Muscle layer of duodenum (tissue), 2 donors: Measurements from ENCODE around the gene CDH13.

Experiments used
- H3K27ac ChIP-seq: one replicate; pipeline ENCODE4 v1.7.0; 2013; ENCODE audit warnings: mild to moderate bottlenecking, low read length
- H3K27me3 ChIP-seq: one replicate; pipeline ENCODE4 v1.7.0; 2013; ENCODE audit warnings: low read depth, mild to moderate bottlenecking, control low read depth, low read length
- H3K36me3 ChIP-seq, 2 donors: one replicate each; pipeline ENCODE4 v1.7.0; 2013; ENCODE audit warnings: low read length in 2 of 2, control low read depth in 1 of 2, mild to moderate bottlenecking in 1 of 2; ENCODE audit not compliant: insufficient read depth in 2 of 2, control insufficient read depth in 1 of 2
- H3K4me1 ChIP-seq, 2 donors: one replicate each; pipeline ENCODE4 v1.7.0; 2013; ENCODE audit warnings: low read length in 2 of 2, mild to moderate bottlenecking in 2 of 2, control low read depth in 1 of 2, moderate library complexity in 1 of 2; ENCODE audit not compliant: insufficient read depth in 2 of 2, control insufficient read depth in 1 of 2
- H3K4me3 ChIP-seq, 2 donors: one replicate each; pipeline ENCODE4 v1.7.0; 2013; ENCODE audit warnings: low read length in 2 of 2, low read depth in 1 of 2, mild to moderate bottlenecking in 1 of 2
- H3K9me3 ChIP-seq, 2 donors: one replicate each; pipeline ENCODE4 v1.7.0; 2013; ENCODE audit warnings: low read length in 2 of 2, control low read depth in 1 of 2, mild to moderate bottlenecking in 1 of 2; ENCODE audit not compliant: control insufficient read depth in 1 of 2
- donor health status: healthy.

Gene CDH13

DNA sequence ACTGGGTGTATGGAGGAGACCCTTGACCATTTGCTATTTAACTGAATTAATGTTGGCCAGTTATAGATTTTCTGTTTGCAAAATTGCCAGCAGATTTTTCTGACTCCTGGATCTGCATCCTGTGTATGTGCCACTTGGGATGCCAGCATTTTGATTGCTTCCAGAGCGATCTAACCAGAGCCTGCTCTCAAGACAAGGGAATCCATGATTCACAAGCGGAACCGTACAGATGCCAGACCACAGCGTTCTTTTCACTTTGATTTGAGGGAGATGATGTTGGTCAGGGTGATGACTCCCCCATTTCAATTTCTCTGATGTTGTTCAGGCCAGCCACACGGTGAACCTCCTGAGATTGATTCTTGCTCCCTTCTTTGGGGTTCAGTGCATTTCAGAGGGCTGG is 228.7 kb downstream of the CDH13 start:
- no peaks in the 10 kb centered on the region for H3K4me1 ChIP-seq
- no peaks in the 10 kb centered on the region for H3K36me3 ChIP-seq
- H3K27ac ChIP-seq, result no peak overlapping the region
- H3K9me3 ChIP-seq, result no peaks in the 10 kb centered on the region
- no peaks in the 10 kb centered on the region for H3K27me3 ChIP-seq
- no peak overlapping the region for H3K4me3 ChIP-seq

- H3K36me3 ChIP-seq, result no peaks in the 10 kb centered on the region
- no peaks in the 10 kb centered on the region for H3K9me3 ChIP-seq
- H3K4me1 ChIP-seq, result no peaks in the 10 kb centered on the region
- H3K27me3 ChIP-seq, result no peaks in the 10 kb centered on the region
- no peak overlapping the region for H3K4me3 ChIP-seq
- H3K27ac ChIP-seq, result no peak overlapping the region
These were observed 231.1 kb downstream of the CDH13 start for GRCh38 chr16:82857693-82858365.

GRCh38 chr16:82859662-82860061 is 232.9 kb downstream of the CDH13 start:
- no peaks in the 10 kb centered on the region for H3K4me1 ChIP-seq
- H3K27me3 ChIP-seq, result no peaks in the 10 kb centered on the region
- no peak overlapping the region for H3K27ac ChIP-seq
- no peaks in the 10 kb centered on the region for H3K9me3 ChIP-seq
- H3K36me3 ChIP-seq, result no peaks in the 10 kb centered on the region
- no peak overlapping the region for H3K4me3 ChIP-seq

DNA sequence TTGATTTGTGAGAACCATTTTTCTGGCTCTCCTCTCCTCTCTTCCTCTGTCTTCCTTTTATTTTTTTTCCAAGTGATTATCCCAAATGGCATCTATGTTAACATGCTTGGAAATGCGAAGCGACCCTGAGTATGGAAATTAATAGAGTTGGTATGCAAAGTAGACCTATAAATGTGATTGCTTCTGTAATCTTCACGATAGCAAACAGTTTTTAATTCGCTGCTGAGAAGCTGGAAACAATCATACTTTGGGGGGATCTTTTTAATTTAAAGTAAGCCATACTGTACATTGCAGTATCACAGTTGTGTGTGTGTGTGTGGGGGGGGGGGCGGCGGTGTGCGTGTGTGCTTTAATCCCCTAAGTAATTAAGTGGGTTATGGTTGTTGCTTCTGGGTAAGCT is 233.3 kb downstream of the CDH13 start:
- Histone ChIP-seq H3K9me3 (no peaks in the 10 kb centered on the region), H3K4me1 (no peaks in the 10 kb centered on the region), H3K27me3 (no peaks in the 10 kb centered on the region), H3K4me3 (no peak overlapping the region), H3K27ac (no peak overlapping the region), H3K36me3 (no peaks in the 10 kb centered on the region)

DNA sequence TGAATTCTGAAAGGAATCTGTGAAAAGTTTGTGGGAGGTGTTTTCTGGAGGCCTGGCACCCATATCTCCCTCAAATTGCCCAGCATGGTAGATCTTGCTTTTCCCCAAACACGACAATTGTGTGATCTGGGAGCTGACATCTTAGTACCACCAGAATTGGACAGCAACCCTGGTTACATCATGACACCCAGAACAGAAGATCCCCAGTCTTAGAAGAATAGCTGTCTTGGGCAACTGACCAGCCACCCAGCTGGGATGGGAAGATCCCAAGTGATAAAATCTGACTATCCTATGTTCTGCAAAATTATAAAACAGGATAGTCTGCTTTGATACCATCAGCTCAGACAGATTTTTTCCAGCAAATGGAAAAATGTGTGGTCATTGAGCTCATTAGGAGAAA is 235.3 kb downstream of the CDH13 start:
- no peaks in the 10 kb centered on the region for H3K27me3 ChIP-seq
- no peak overlapping the region for H3K27ac ChIP-seq
- H3K9me3 ChIP-seq, result no peaks in the 10 kb centered on the region
- H3K36me3 ChIP-seq, result no peaks in the 10 kb centered on the region
- no peaks in the 10 kb centered on the region for H3K4me1 ChIP-seq
- H3K4me3 ChIP-seq, result no peak overlapping the region

DNA sequence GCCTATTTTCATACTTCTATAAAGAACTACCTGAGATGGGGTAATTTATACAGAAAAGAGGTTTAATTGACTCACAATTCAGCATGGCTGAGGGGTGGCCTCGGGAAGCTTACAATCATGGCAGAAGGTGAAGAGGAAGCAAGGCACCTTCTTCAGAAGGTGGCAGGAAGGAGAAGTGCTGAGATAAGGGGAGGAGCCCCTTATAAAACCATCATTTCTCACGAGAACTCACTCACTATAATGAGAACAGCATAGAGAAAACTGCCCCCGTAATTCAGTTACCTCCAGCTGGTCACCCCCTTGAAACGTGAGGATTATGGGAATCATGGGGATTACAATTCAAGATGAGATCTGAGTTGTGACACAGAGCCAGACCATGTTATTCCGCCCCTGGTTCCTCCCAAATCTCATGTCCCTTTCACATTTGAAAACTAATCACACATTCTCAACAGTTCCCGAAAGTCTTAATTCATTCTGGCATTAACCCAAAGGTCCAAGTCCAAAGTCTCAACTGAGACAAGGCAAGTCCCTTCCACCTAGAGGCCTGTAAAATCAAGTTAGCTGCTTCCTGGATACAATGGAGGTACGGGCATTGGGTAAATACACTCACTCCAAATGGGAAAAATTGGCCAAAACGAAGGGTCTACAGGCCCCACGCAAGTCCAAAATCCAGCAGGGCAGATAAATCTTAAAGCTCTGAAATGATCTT is 237.7 kb downstream of the CDH13 start:
- Histone ChIP-seq H3K27ac (no peak overlapping the region), H3K4me3 (no peak overlapping the region), H3K27me3 (no peaks in the 10 kb centered on the region), H3K36me3 (no peaks in the 10 kb centered on the region), H3K4me1 (no peaks in the 10 kb centered on the region), H3K9me3 (no peaks in the 10 kb centered on the region)

- Histone ChIP-seq H3K9me3 (no peaks in the 10 kb centered on the region), H3K4me1 (no peaks in the 10 kb centered on the region), H3K4me3 (no peak overlapping the region), H3K27me3 (no peaks in the 10 kb centered on the region), H3K27ac (no peak overlapping the region), H3K36me3 (no peaks in the 10 kb centered on the region)
These were observed 238.6 kb downstream of the CDH13 start for GRCh38 chr16:82865412-82865811.

- Histone ChIP-seq H3K27ac (no peak overlapping the region), H3K4me3 (no peak overlapping the region), H3K4me1 (no peaks in the 10 kb centered on the region), H3K9me3 (no peaks in the 10 kb centered on the region), H3K27me3 (no peaks in the 10 kb centered on the region), H3K36me3 (no peaks in the 10 kb centered on the region)
These were observed 240.7 kb downstream of the CDH13 start for GRCh38 chr16:82867485-82867884.

- H3K4me1 ChIP-seq, result peaks cover 0 to 14% of the 10 kb centered on the region in 2 donors
These were observed 247.5 kb downstream of the CDH13 start for GRCh38 chr16:82874271-82874670.

DNA sequence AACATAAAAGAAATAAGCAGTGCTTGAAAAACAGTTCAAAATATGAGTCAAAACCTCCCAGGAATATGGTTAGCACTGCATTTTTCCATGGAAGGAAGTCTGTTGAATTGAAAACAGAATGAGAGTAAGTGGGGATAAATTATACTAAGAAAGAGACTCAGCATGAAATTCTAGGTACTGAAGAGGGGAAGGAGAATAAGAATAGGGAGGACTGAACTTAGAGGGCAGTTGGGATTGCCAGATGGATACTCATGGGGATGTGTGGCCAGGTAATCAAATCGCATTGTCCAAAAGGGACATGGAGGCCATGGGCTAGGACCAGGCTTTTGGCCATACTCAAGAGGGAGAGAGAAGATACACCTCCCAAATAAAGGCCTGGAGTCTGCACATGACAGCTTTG is 247.9 kb downstream of the CDH13 start:
- peaks cover 0 to 14% of the 10 kb centered on the region in 2 donors for H3K4me1 ChIP-seq
- H3K4me3 ChIP-seq, result no peak overlapping the region
- no peaks in the 10 kb centered on the region for H3K9me3 ChIP-seq
- no peaks in the 10 kb centered on the region for H3K27me3 ChIP-seq
- H3K27ac ChIP-seq, result no peak overlapping the region
- H3K36me3 ChIP-seq, result no peaks in the 10 kb centered on the region

More at GRCh38 chr16:82874271-82874670, 247.5 kb downstream of the CDH13 start:
- no peak overlapping the region for H3K27ac ChIP-seq
- H3K9me3 ChIP-seq, result no peaks in the 10 kb centered on the region
- no peak overlapping the region for H3K4me3 ChIP-seq
- H3K27me3 ChIP-seq, result no peaks in the 10 kb centered on the region
- no peaks in the 10 kb centered on the region for H3K36me3 ChIP-seq

- H3K36me3 ChIP-seq, result no peaks in the 10 kb centered on the region
- H3K4me3 ChIP-seq, result no peak overlapping the region
- no peak overlapping the region for H3K27ac ChIP-seq
- peaks cover 0 to 14% of the 10 kb centered on the region in 2 donors for H3K4me1 ChIP-seq
- H3K27me3 ChIP-seq, result no peaks in the 10 kb centered on the region
- H3K9me3 ChIP-seq, result no peaks in the 10 kb centered on the region
These were observed 250.2 kb downstream of the CDH13 start for GRCh38 chr16:82876951-82877350.

- Histone ChIP-seq H3K4me1 (peaks cover 0 to 14% of the 10 kb centered on the region in 2 donors), H3K36me3 (no peaks in the 10 kb centered on the region), H3K4me3 (no peak overlapping the region), H3K9me3 (no peaks in the 10 kb centered on the region), H3K27ac (no peak overlapping the region), H3K27me3 (no peaks in the 10 kb centered on the region)
These were observed 251.7 kb downstream of the CDH13 start for GRCh38 chr16:82878466-82878865.
